ENCODE results near the gene TEAD1. TPM values are rescaled to one million over a fixed set of nuclear protein-coding genes. Genes with fewer than 3 reads are reported as not detected.

TEAD1 gene
- total and polyA plus RNA-seq, 9 of the 15 experiments (the other 6 are each of a cell fraction or from before 2014, with no cell fraction given), result 1.7 to 17.7 (median 10.8) TPM

- TF ChIP-seq MYNN (IDR thresholded peaks at IDR 0.05) (peak; percentile 83; the same call in 1 of the 2 replicates), MYNN (CRISPR knock-in tag; IDR thresholded peaks at IDR 0.05) (no peak), ZNF316 (IDR thresholded peaks at IDR 0.05) (peak; percentile 85), TAF7 (tag; IDR thresholded peaks at IDR 0.05) (no peak), EP400 (IDR thresholded peaks at IDR 0.05) (0 out of 2 replicates have a peak, but pooled peaks have one; percentile 27), DPF2 (IDR thresholded peaks at IDR 0.05) (peak; percentile 73), ZMIZ1 (IDR thresholded peaks at IDR 0.05; ENCODE audit: low read depth in 2 of 2, low read length in 2 of 2) (no peak), SOX6 (IDR thresholded peaks at IDR 0.05) (peak; percentile 86), HMBOX1 (IDR thresholded peaks at IDR 0.05) (peak; percentile 31; the same call in 1 of the 2 replicates), HDAC2 (IDR thresholded peaks at IDR 0.05) (peak; percentile 46; the same call in 1 of the 2 replicates), DEAF1 (CRISPR knock-in tag; IDR thresholded peaks at IDR 0.05) (peak; percentile 27; the same call in 1 of the 2 replicates), CBFA2T3 (IDR thresholded peaks at IDR 0.05) (peak; percentile 77), MECOM (CRISPR knock-in tag; IDR thresholded peaks at IDR 0.05) (no peak), OTX1 (CRISPR knock-in tag; IDR thresholded peaks at IDR 0.05) (no peak), ARID1B (IDR thresholded peaks at IDR 0.05) (peak; percentile 86), CTCF (IDR thresholded peaks at IDR 0.05 in 2 of 3, conservative IDR thresholded peaks at IDR 0.05 in 1 of 3; ENCODE audit: insufficient read depth in 2 of 3, low read depth in 1 of 3, low read length in 3 of 3) (peak; percentile 41 to 57 (median 41)), PHTF2 (CRISPR knock-in tag; IDR thresholded peaks at IDR 0.05) (no peak), C11orf30 (IDR thresholded peaks at IDR 0.05; ENCODE audit: low read depth) (peak; percentile 76), NRF1 (conservative IDR thresholded peaks at IDR 0.05 in 1 of 2, IDR thresholded peaks at IDR 0.05 in 1 of 2) (0 out of 4 replicates have a peak, but pooled peaks of 1 of the 2 experiments have one; percentile 15), ZNF766 (CRISPR knock-in tag; conservative IDR thresholded peaks at IDR 0.05) (no peak), MAFF (IDR thresholded peaks at IDR 0.05; ENCODE audit: low read length) (peak; percentile 44; the same call in 1 of the 2 replicates), WHSC1 (IDR thresholded peaks at IDR 0.05; ENCODE audit: low read length) (no peak)
Measured at GRCh38 chr11:12824281-12825041, 150.2 kb downstream of the TEAD1 start (continued).
